Kidney capillary endothelial cell (primary cell): Measurements from ENCODE around the gene PHF11.
A peak's percentile ranks its signal among the peaks of the same experiment; 100 is the strongest.

Experiments used
- DNase-seq: peaks from one replicate; pipeline ENCODE4 v3.0.0-alpha.2; 2018; ENCODE audit warnings: low spot score

PHF11 gene

GRCh38 chr13:49498206-49498605 lies 2.5 kb downstream of the PHF11 start:
- DNase-seq: no peak

DNA sequence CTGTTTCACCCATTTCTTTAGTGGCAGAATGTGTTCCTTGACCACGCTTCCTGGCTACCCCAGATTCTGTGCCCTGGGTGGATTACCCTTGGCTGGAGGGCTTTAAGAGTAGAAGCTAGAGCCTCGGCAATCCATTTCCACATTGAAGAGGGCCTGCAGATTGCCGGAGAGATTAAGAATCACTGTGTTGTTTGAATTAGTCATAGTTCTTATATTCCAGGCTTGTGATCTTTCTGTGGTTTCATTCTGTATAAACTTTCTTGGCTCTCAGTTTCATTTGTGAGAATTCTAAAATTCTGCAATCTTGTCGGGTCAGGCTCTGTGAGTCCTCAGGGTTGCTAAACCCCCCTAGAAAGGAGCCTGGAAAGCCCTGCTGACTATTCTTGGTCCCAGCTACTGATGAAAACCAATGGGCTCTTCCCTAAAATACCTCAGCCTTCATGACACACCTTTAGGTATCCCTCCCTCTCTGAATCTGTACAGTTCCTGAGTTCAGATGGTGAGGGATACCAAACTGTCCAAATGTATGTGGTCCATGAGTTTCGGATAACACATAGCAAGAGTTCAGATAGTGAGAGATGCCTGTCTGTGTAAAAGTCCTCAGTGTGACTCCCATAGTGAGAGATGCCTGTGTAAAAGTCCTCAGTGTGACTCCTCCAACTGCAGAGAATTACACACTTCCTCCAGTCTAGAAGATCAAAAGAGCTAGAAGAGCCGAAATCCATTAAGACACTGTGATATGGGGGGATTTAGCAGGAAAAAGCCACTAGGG lies 4.3 kb downstream of the PHF11 start:
- no peak for DNase-seq

- DNase-seq: no peak
Measured at GRCh38 chr13:49502954-49503353, 7.2 kb downstream of the PHF11 start.

- no peak for DNase-seq
Measured at GRCh38 chr13:49503951-49504350, 8.2 kb downstream of the PHF11 start.

DNA sequence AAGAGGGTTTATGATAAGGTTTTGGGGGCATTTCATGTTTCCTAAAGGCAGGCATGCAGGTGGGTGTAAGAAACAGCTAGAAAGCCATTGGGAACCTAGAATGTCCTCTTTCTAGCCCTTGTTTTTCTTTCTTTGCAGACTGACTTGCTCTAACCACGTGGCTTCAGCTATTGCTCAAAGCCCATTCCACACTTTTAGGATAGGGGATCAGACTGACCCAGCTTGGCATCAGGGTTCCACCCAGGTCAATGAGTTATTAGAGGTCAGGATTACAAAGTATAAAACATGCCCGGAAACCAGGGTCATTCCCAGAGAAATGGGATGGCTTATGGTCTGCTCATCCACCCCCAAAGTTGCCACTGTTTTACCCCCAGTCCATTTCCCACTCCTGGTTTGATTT lies 16.8 kb downstream of the PHF11 start:
- DNase-seq: no peak

- no peak for DNase-seq
Measured at GRCh38 chr13:49516467-49516866, 20.7 kb downstream of the PHF11 start.

GRCh38 chr13:49517461-49517860 lies 21.7 kb downstream of the PHF11 start:
- no peak for DNase-seq

DNA sequence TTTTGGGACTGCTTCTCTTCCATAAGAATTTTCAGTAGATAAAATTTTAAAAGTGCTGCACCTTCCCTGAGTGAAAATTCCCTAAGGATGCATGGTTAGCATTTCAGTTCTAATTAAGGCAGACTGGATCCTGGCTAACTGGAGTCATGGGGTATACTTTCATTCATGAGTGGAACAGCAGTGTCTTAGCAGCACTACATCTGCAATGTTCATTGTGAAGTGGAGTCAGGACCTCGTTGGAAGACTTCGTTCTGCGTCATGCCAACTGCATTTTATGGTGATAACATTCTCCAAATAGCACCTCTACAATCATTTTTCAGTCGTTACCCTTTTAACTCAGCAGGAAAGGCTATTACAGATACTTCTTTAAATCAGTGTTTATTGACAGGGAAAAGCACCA lies 25.5 kb downstream of the PHF11 start:
- no peak for DNase-seq

GRCh38 chr13:49524740-49525501 lies 29.2 kb downstream of the PHF11 start:
- no peak for DNase-seq

DNA sequence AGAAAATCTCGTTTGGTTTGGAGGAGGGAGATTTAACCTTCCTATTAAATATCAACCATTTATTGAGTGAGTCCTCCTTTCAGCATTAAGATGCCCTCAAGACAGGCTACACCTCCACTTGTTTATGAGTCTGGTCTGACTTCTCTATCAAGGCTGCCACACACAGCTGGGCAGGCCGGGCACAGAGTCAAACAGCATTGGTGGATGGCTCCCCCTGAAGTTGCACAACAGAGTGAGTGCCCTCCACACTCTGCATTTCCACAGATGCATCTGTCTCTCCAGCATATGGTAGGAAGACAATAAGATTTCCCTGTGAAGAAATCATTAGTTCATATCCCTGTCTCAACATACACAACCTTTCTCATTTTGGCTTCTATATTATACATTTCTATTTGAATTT lies 31.4 kb downstream of the PHF11 start:
- no peak for DNase-seq

DNA sequence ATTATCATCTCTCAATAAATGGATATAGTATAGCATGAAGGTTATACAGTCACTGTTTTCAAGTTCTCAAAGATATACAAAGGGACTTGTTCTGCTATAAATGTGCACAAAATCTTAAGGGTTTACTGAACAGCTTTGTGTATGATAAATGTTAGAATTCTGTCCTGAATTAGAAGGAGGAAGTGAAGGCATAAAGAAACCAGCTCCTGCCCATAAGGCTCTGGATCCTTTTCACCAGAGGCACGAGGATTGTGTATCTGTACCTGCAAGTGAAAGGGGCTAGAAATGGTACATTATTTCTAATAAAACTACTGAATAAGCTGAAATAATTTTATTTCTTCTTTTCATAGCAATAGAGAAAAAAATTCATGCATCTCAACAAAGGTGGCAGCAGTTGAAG lies 32.4 kb downstream of the PHF11 start:
- DNase-seq: no peak

- no peak for DNase-seq
Measured at GRCh38 chr13:49530457-49530856, 34.7 kb downstream of the PHF11 start.

- no peak for DNase-seq
Measured at GRCh38 chr13:49532593-49532992, 36.8 kb downstream of the PHF11 start.

DNA sequence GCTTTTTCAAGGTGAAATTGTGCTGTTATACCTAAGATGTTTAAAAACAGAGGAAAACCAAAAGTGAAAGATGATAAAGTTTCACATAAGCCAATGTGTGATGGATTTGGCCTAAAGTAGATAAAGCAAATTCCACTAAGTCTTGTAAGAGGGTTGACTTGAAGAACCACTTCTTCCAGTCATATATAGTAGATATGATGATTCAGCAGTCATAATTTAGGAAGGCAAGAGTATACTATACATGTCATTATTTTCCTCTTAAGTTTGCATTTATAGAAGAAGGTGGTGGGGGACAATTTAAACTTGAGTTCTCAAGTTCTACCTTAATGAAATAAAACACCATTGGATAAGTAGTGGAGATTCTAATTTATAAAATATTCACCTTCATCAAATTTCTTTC lies 37.3 kb downstream of the PHF11 start:
- no peak for DNase-seq

DNA sequence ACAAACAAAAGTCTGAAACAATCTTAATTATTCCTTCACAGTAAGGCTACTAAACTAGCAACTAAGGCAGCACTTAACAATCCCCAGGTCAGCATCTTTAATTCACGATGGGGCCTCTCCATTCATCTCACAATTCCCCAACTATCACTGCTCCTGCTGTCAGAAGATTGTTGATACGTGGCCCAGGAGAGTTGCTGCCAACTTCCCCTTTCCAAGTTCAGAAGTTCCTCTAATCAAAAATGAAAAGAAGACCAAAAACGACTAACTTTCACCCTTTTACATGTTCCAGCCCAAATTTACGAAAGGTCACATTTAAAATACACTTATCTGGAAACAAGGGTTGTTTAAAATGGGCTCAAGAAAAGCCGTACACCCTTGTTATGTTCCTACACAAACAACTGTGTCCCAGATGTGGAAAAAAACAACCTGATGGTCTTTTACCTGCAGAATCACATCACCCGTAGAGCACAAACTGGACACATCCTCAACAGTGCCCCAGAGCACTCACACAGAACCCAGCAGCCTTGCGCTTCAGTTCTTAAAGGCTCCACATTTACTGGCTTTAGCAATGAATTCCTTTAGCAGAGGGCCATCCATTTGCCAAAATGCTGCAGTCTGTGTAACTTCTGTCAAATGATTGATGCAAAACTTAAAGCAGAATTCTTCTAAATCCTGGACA lies 38.0 kb downstream of the PHF11 start:
- DNase-seq: no peak

DNA sequence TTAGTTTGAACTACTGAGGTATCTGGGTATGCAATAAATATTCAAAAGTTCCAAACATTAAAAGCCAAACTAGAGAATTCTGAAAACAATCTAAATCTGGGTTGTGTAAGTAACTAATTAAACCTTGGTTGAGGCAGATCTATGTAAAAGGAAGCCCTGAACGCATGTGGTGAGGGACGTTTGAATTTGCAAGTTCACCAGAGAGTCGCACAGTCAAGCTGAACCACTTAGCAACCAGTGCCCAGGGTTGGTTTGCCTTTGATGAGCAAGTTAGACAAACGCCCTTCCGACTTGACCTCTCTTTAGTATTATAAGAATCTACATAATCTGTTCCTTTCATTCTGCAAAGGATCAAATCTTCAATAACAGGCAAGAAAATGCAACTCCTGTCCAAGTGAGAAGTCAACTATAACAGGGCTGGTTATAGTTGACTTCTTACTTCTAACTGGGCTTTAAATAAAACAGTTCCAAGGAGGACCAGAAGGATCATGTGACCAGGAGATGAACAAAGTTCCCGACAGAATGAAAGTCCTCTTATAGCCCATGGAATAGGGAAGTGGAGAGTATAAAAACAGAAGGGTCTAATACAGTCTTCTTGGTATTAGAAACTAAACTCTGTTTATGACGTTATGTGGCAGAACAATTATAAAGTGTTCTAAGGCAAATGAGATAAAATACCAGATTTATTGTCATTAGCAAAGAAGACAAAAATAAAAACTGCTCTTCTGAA lies 40.6 kb downstream of the PHF11 start:
- DNase-seq: no peak

DNA sequence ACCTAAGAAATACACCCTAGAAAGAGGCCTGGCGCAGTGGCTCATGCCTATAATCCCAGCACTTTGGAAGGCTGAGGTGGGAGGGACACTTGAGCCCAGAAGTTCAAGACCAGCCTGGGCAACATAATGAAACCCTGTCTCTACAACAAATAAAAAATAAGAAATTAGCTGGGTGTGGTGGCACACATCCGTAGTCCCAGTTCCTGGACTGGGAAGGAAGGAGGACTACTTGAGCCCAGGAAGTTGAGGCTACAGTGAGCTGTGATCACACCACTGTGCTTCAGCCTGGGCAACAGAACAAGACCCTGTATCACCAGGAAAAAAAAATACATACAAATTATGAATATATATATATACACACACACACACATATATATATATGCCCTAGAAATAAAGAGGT lies 42.7 kb downstream of the PHF11 start:
- no peak for DNase-seq

- peak; percentile 10 for DNase-seq
Measured at GRCh38 chr13:49539313-49539712, 43.6 kb downstream of the PHF11 start.

DNA sequence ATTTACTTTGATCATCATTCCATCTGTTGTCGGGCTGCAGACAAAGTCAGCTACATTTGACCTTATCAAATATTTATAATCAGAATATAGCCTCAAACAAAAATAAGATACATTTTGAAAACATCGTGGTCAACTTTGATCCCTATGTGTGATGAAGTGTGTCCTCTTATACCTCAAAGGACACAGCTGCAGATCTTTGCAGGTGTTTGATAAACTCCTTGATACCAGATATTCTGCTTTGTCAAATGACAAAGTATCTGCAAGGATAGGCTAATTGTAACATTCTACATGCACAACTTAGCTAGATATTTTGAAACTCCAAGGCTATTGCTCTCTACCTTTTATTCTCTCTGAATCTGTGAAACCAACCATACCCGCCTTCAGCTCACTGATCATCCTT lies 44.0 kb downstream of the PHF11 start:
- no peak for DNase-seq

GRCh38 chr13:49540552-49540951 lies 44.8 kb downstream of the PHF11 start:
- peak; percentile 34 for DNase-seq

GRCh38 chr13:49543656-49544055 lies 47.9 kb downstream of the PHF11 start:
- no peak for DNase-seq

DNA sequence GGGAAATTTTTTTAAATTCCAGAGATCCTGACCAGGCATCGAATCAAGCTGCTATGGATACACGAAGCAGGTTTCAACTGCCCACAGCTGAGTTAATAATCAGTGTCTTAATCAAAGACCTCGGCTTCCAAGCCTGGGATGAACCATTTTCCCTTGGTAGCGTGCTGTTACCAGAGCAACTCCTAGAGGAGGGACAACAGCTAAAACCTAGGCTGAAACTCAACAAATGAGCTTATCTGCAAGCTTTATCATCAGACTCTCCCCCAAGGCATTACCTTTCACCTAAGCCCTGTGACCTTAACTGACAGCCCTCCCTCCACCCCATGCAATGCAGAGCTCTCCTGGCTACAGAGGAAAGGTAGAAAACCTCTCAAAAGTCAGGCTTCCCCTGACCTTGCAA lies 49.9 kb downstream of the PHF11 start:
- DNase-seq: no peak
